Stomach (tissue), 4 donors: ENCODE results near the gene GJB2.

Source experiments
- POLR2A ChIP-seq, 4 donors: fragments of 450-650 bp; IDR thresholded peaks; one replicate each; pipeline ENCODE4 v1.6.1; 2016; ENCODE audit warnings: antibody characterized with exemption in 4 of 4, control low read depth in 2 of 4, mild to moderate bottlenecking in 1 of 4, moderate library complexity in 1 of 4
- TF ChIP-seq, protein P1 (sequence below), 7 experiments: fragments of 450-650 bp in 4 of 7; fragments of 200-600 bp in 3 of 7; sonication (generic) in 3 of 7; IDR thresholded peaks; one replicate each; pipeline ENCODE4 v1.5.1; 2016 to 2019; ENCODE audit warnings: antibody characterized with exemption in 7 of 7, control low read depth in 2 of 7, mild to moderate bottlenecking in 1 of 7

DNA sequence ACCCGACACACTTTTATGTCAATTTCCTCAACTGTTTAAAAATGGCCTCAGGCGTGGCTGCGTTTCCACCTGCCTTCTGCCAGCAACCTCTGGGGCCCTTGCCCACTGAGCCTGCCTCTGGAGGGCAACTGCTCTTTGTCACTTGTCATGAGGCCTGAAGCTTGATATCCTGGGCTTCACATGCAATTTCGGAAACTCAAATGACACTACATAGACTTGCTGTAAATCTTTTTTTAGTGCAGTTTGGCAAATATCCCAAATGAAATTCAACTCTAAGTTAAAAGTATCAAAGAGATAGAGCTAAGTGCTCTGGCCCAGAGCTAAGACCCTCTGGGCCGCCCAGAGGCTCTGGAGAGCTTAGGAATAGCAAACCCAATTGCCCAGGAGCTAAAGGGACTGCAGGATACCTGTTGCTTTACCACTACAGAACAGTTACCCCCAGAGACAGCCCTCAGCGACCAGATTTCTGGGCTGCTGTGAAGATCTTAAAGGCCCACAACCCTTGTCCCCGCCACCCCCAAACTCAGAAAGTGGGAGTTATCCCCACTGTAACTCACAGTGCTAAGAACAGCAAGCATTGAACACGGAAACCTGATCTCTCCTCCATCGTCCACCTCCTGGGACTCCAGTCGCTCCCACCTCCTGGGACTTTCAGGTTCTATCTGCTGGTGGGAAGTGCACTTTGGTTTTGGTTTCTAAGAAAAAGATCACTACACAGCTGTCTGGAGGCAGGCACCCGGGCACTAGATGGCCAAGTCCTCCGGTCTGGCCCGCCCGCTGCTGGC lies 51.3 kb downstream of the GJB2 start:
- TF ChIP-seq, protein P1, sequence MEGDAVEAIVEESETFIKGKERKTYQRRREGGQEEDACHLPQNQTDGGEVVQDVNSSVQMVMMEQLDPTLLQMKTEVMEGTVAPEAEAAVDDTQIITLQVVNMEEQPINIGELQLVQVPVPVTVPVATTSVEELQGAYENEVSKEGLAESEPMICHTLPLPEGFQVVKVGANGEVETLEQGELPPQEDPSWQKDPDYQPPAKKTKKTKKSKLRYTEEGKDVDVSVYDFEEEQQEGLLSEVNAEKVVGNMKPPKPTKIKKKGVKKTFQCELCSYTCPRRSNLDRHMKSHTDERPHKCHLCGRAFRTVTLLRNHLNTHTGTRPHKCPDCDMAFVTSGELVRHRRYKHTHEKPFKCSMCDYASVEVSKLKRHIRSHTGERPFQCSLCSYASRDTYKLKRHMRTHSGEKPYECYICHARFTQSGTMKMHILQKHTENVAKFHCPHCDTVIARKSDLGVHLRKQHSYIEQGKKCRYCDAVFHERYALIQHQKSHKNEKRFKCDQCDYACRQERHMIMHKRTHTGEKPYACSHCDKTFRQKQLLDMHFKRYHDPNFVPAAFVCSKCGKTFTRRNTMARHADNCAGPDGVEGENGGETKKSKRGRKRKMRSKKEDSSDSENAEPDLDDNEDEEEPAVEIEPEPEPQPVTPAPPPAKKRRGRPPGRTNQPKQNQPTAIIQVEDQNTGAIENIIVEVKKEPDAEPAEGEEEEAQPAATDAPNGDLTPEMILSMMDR (IDR thresholded peaks at IDR 0.05), result no peak
- TF ChIP-seq POLR2A (IDR thresholded peaks at IDR 0.05), result no peak
